GM12864 (cell line): ENCODE measurements around the gene ZNF175.

Source experiments
- DNase-seq: peaks from one replicate; pipeline ENCODE4 v3.0.0-alpha.2; 2011; ENCODE audit warnings: low read depth
- H3K4me3 ChIP-seq: 2 replicates; pipeline ENCODE4 v1.5.1; 2011; ENCODE audit warnings: mild to moderate bottlenecking, low read depth, low read length, control low read depth
- TF ChIP-seq, protein P1 (sequence below): IDR thresholded peaks from 2 replicates; pipeline ENCODE4 v1.5.1; 2011; ENCODE audit warnings: low read depth, mild to moderate bottlenecking, moderate library complexity, low read length, control low read depth, inconsistent platforms; ENCODE audit errors: missing control alignments

The ZNF175 gene

DNA sequence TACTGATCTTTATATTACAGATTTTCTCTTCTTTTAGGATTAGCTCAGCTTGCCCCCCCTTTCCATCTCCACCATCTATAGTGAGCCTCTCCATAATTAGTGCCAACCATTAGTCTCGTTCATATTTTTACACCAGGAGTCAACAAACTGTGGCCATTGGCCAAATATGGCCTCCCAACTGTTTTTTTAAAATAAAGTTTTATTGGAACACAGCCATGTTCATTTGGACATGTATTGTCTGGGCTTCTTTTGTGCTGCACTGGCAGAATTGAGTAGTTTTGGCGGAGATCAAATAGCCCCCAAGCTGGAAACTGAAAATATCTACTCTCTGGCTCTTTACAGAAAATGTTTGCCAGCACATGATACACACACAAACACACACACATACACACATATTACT lies 18.4 kb downstream of the ZNF175 start:
- DNase-seq = no peak
- no peak overlapping the region for H3K4me3 ChIP-seq
- TF ChIP-seq, protein P1, sequence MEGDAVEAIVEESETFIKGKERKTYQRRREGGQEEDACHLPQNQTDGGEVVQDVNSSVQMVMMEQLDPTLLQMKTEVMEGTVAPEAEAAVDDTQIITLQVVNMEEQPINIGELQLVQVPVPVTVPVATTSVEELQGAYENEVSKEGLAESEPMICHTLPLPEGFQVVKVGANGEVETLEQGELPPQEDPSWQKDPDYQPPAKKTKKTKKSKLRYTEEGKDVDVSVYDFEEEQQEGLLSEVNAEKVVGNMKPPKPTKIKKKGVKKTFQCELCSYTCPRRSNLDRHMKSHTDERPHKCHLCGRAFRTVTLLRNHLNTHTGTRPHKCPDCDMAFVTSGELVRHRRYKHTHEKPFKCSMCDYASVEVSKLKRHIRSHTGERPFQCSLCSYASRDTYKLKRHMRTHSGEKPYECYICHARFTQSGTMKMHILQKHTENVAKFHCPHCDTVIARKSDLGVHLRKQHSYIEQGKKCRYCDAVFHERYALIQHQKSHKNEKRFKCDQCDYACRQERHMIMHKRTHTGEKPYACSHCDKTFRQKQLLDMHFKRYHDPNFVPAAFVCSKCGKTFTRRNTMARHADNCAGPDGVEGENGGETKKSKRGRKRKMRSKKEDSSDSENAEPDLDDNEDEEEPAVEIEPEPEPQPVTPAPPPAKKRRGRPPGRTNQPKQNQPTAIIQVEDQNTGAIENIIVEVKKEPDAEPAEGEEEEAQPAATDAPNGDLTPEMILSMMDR = no peak

DNA sequence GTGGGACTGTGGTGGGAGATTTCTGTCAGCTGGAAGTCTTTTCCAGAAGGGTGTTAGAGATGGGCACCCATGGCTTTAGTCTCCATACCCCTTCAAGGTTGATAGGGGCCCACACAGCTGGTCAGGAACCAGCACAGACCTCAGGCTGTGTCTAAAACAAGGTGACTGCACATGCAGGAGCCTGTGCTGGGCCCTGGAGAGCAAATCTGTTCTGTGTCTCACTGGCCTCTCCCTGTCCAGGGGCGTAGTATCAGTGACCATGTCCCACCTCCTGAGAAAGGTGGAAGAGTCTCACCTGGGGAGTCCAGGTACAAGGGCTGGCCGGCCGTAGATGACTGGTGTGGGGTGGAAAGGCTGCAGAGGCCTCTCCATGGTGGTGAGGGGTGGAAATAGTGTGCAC lies 19.4 kb downstream of the ZNF175 start:
- TF ChIP-seq, protein P1 = no peak
- no peak for DNase-seq
- no peak overlapping the region for H3K4me3 ChIP-seq

DNA sequence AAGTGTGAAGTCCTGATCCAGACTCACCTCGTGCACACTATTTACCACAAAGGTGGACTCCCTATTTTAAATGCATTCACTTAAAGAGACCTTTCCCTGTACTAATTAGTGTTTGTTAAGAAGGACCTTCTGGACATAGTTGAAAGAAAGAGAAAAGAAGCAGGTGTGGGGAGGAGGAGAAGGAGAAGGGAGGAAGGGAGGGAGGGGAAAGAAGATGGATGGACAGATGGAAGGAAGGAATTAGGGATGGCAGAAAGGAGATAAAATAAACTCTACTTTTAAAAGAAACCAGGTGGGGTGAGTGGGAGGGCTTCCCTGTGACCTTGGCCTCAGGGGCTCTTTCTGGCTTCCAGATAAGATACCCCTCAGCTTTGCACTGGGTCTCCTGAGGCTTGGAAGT lies 21.4 kb downstream of the ZNF175 start:
- TF ChIP-seq, protein P1 = no peak
- DNase-seq = no peak
- H3K4me3 ChIP-seq = no peak overlapping the region

DNA sequence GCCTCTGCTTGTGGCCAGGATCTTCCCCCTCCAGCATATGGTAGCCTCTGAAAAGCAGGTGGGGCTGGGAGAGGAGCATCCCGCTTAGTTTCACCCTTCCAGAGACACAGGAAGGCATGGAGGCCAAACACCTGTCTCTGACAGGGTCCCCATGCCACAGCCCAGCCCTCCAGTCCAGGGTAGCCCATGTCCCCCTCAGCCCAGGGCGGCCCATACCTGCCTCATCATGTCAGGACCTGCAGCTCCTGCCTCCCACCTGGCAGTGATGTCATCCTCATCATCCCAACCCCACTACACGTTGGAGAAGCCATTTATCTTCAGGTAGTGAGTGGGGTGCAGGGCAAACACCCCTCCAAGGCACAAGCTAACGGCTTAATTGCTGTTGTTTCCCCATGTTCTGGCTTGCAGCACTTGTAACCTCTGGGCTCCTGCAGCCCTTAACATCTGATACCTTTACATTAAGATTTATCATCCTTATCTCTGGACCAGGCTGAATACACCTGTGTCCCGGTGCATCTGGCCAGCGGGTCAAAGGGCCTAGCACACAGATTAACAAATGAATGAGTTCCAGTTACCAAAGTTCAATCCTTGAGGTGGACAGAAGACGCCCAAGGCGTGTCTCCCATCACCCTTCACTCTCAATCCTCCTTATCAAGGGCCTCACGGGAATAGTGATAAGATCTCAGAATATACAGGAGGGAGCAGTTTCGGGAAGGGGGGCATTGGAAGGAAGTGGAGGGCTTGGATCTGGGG lies 22.2 kb downstream of the ZNF175 start:
- H3K4me3 ChIP-seq = peak overlapping the region; percentile 66
- TF ChIP-seq, protein P1 = no peak
- no peak for DNase-seq

DNA sequence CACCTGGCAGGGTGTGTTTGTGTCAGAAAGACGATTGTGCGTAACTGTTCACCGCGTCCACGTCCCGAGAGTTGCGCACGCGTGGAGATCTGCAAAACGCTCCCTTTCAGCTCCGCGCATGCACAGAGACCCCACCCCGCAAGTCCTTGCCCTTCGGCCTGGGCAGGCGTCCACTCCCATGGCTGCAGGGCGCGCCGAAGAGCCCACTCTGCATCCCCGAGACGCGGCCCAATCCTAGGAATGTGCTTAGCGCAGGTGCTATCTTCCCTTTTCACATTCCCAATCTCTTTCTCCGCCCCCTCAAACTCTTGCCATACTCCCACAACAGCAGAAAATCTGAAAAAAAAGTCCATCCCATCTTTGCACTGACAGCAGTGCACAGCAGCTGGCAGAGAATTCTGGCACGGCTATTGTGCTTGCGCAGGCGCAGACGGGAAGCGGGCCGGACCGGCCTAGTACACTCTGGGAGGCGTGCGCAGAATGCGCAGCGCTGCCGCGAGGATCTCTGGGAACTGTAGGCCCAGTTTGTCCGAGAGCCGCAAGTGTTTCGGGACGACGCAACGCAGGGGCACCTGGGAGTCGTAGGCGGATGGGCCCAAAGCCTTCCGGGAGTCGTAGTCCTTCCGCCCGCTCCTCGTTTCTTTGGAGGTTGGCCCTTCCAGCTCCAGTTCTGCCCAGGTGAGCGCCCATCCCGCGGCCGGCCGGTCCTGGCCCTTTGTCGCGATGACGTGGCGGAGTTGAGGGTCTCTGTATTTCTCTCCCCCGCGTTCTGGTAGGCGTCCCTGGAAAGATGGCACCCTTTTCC lies 23.1 kb downstream of the ZNF175 start:
- H3K4me3 ChIP-seq = peak overlapping the region; percentile 66
- TF ChIP-seq, protein P1 = no peak
- peak; percentile 94 for DNase-seq

DNA sequence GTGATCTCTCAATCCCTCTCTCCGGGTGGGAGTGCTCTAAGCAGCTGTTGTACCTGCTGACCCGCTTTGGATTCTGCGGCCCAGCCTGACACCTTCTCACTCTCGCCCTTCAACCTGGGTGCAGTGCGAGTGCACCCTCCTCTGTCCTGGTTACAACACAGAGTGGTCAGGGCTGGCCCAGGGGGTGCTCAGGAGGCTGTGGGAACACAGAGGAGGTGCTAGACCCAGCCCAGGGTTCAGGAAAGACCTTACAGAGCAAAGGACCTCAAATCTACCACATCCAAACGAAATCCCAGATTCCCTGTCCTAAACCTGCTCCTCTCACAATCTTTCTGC lies 23.7 kb downstream of the ZNF175 start:
- H3K4me3 ChIP-seq = peak overlapping the region; percentile 66
- TF ChIP-seq, protein P1 = no peak
- DNase-seq = no peak
